ENCODE measurements around the gene OR2AK2. TPM values are rescaled to one million over a fixed set of nuclear protein-coding genes. Genes with fewer than 3 reads are reported as not detected.

Gene OR2AK2
- total RNA-seq, 2 donors from 2014 or later: not detected

GRCh38 chr1:247998811-247999210 lies 33.8 kb downstream of the OR2AK2 start:
- H3K36me3 ChIP-seq: no peaks in the 10 kb centered on the region
- no peaks in the 10 kb centered on the region for H3K27me3 ChIP-seq (replicated peaks; ENCODE audit: insufficient read depth)
- no peak for TF ChIP-seq CTCF (IDR thresholded peaks at IDR 0.05)
- DNase-seq (ENCODE audit: low spot score): no peak
- H3K9me3 ChIP-seq: no peaks in the 10 kb centered on the region
- H3K4me3 ChIP-seq: no peak overlapping the region
- ATAC-seq (ENCODE audit: insufficient number of reproducible peaks, low FRiP score, low read depth): no peak
- no peak overlapping the region for H3K27ac ChIP-seq
- no peaks in the 10 kb centered on the region for H3K4me1 ChIP-seq (ENCODE audit: control insufficient read depth in 1 of 2, low read depth in 2 of 2)

GRCh38 chr1:248000169-248000568 lies 35.1 kb downstream of the OR2AK2 start:
- no peaks in the 10 kb centered on the region for H3K27me3 ChIP-seq (replicated peaks; ENCODE audit: insufficient read depth)
- H3K9me3 ChIP-seq: no peaks in the 10 kb centered on the region
- no peak overlapping the region for H3K4me3 ChIP-seq
- ATAC-seq (ENCODE audit: insufficient number of reproducible peaks, low FRiP score, low read depth) (no peak), DNase-seq (ENCODE audit: low spot score) (no peak)
- no peaks in the 10 kb centered on the region for H3K4me1 ChIP-seq (ENCODE audit: control insufficient read depth in 1 of 2, low read depth in 2 of 2)
- no peak overlapping the region for H3K27ac ChIP-seq
- no peak for TF ChIP-seq CTCF (IDR thresholded peaks at IDR 0.05)
- H3K36me3 ChIP-seq: no peaks in the 10 kb centered on the region

- no peak overlapping the region for H3K4me3 ChIP-seq
- no peaks in the 10 kb centered on the region for H3K4me1 ChIP-seq (ENCODE audit: control insufficient read depth in 1 of 2, low read depth in 2 of 2)
- ATAC-seq (ENCODE audit: insufficient number of reproducible peaks, low FRiP score, low read depth) (no peak), DNase-seq (ENCODE audit: low spot score) (no peak)
- no peaks in the 10 kb centered on the region for H3K36me3 ChIP-seq
- no peak for TF ChIP-seq CTCF (IDR thresholded peaks at IDR 0.05)
- H3K27me3 ChIP-seq (replicated peaks; ENCODE audit: insufficient read depth): no peaks in the 10 kb centered on the region
- H3K27ac ChIP-seq: no peak overlapping the region
- peaks cover 17% of the 10 kb centered on the region for H3K9me3 ChIP-seq
These were observed 42.7 kb downstream of the OR2AK2 start for GRCh38 chr1:248007778-248008177.

GRCh38 chr1:248009681-248010080 lies 44.6 kb downstream of the OR2AK2 start:
- Histone ChIP-seq H3K4me3 (no peak overlapping the region), H3K27ac (no peak overlapping the region), H3K27me3 (replicated peaks; ENCODE audit: insufficient read depth) (no peaks in the 10 kb centered on the region), H3K36me3 (no peaks in the 10 kb centered on the region), H3K9me3 (peaks cover 17% of the 10 kb centered on the region), H3K4me1 (ENCODE audit: control insufficient read depth in 1 of 2, low read depth in 2 of 2) (no peaks in the 10 kb centered on the region)
- ATAC-seq (ENCODE audit: insufficient number of reproducible peaks, low FRiP score, low read depth) (no peak), DNase-seq (ENCODE audit: low spot score) (no peak)
- TF ChIP-seq CTCF (IDR thresholded peaks at IDR 0.05): no peak

- H3K9me3 ChIP-seq: peaks cover 14% of the 10 kb centered on the region
- no peaks in the 10 kb centered on the region for H3K27me3 ChIP-seq (replicated peaks; ENCODE audit: insufficient read depth)
- no peak for ATAC-seq (ENCODE audit: insufficient number of reproducible peaks, low FRiP score, low read depth)
- DNase-seq (ENCODE audit: low spot score): no peak
- TF ChIP-seq CTCF (IDR thresholded peaks at IDR 0.05): no peak
- no peaks in the 10 kb centered on the region for H3K36me3 ChIP-seq
- no peaks in the 10 kb centered on the region for H3K4me1 ChIP-seq (ENCODE audit: control insufficient read depth in 1 of 2, low read depth in 2 of 2)
- H3K4me3 ChIP-seq: no peak within 1 kb of the TSS
- no peak within 1 kb of the TSS for H3K27ac ChIP-seq
These were observed 48.2 kb downstream of the OR2AK2 start, which contains the start of gene OR2L5 for GRCh38 chr1:248013229-248013710. Gene OR2L5 (plus strand): TSS chr1:248013660. CDS start chr1:248021948, 8,288 bp downstream.
